NB4 (cell line): ENCODE measurements around the gene PRPF6.

ENCODE experiments used
- DNase-seq: peaks from one replicate; pipeline ENCODE4 v3.0.0; 2010; ENCODE audit warnings: low read depth
- H3K4me3 ChIP-seq: one replicate; pipeline ENCODE4 v1.5.1; 2011; ENCODE audit warnings: mild to moderate bottlenecking, low read depth, low read length, moderate library complexity
- CTCF ChIP-seq: IDR thresholded peaks from one replicate; pipeline ENCODE4 v1.5.1; 2012; ENCODE audit warnings: low read depth, low read length
- MAX ChIP-seq: IDR thresholded peaks from 2 replicates; pipeline ENCODE4 v1.6.1; 2011; ENCODE audit warnings: low read depth, low read length
- MYC ChIP-seq: IDR thresholded peaks from 2 replicates; pipeline ENCODE4 v1.6.1; 2011; ENCODE audit warnings: low read depth, low read length
- POLR2A ChIP-seq: IDR thresholded peaks from 2 replicates; pipeline ENCODE4 v1.6.1; 2011; ENCODE audit warnings: mild to moderate bottlenecking; ENCODE audit not compliant: insufficient read length; ENCODE audit errors: extremely low read depth

PRPF6 gene

GRCh38 chr20:63980806-63981728 is at the start of gene PRPF6:
PRPF6 (plus strand) TSS chr20:63981132; CDS start chr20:63981246, 114 bp downstream.
- TF ChIP-seq MAX: peak; percentile 98
- TF ChIP-seq CTCF: peak; percentile 87
- TF ChIP-seq POLR2A: peak; percentile 73
- TF ChIP-seq MYC: peak; percentile 100
- peak within 1 kb of the TSS; percentile 99 for H3K4me3 ChIP-seq
- peak; percentile 99 for DNase-seq

- no peak for TF ChIP-seq MAX
- TF ChIP-seq MYC: no peak
- no peak for DNase-seq
- H3K4me3 ChIP-seq: no peak overlapping the region
Observed at GRCh38 chr20:63931735-63932134, 49.2 kb upstream of the PRPF6 start.

GRCh38 chr20:63932606-63933160 is 48.2 kb upstream of the PRPF6 start:
- TF ChIP-seq MAX (no peak), CTCF (no peak), POLR2A (no peak)
- no peak overlapping the region for H3K4me3 ChIP-seq
- DNase-seq: no peak

- no peak overlapping the region for H3K4me3 ChIP-seq
- TF ChIP-seq MYC: no peak
- TF ChIP-seq CTCF: no peak
- TF ChIP-seq MAX: no peak
- no peak for TF ChIP-seq POLR2A
- DNase-seq: no peak
Observed at GRCh38 chr20:63933646-63934045, 47.3 kb upstream of the PRPF6 start.

GRCh38 chr20:63934271-63935068 is 46.5 kb upstream of the PRPF6 start:
- H3K4me3 ChIP-seq: no peak overlapping the region
- TF ChIP-seq MYC (no peak), CTCF (peak; percentile 37)
- no peak for DNase-seq

GRCh38 chr20:63935447-63935846 is 45.5 kb upstream of the PRPF6 start:
- no peak overlapping the region for H3K4me3 ChIP-seq
- no peak for DNase-seq
- TF ChIP-seq MAX (no peak), MYC (no peak), CTCF (no peak), POLR2A (no peak)
